ENCODE results near the gene PHLDB1. TPM values are rescaled to one million over a fixed set of nuclear protein-coding genes. Genes with fewer than 3 reads are reported as not detected.
A peak's percentile ranks its signal among the peaks of the same experiment; 100 is the strongest.
"Not testable (repeated sequence)": the region's sequence is repeated elsewhere in the genome, so short reads cannot be mapped to it uniquely, and the experiment has no call there.

The PHLDB1 gene
- total RNA-seq, 2 donors from 2014 or later, result 60.1 to 88.6 TPM

DNA sequence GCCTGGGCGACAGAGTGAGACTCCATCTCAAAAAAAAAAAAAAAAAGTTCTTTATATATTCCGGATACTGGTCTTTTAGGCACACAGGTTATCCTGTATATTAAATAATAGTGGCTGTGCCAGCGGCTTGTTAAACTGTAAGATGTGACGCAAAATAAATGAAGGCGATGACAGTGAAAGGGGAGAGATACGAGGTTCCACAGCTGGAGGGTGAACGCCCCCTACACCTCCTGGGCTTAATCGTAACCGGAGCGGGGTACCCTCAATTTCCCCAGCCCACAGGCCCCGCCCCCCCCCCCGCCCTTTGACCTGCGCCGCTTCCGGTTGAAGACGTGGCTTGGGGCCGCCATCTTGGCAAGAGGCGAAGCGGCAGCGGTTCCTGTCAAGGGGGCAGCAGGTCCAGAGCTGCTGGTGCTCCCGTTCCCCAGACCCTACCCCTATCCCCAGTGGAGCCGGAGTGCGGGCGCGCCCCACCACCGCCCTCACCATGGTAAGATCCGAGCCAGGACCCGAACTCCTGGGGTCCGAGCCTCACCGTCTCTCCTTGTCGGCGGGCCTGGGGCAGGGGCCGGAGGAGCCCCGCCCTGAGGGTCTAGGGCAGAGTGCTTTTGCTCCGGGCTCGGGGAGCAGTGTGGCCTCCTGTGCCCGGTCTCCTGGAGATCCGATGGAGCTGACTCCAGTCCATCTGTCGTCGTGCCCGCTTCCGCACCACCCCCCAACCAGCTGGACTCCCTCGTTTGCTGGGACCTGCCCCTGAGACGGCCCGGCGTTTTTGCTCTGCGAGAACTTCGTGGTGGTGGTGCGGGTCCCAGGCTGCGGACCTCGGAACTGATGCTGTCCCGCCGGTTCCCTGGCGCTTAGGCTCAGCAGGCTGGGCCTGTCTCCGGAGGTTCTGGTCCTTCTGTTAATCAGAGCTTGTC is 35.1 kb upstream of the PHLDB1 start, which contains the start of gene ARCN1:
TSS of gene ARCN1 (plus strand) at position 349 of the 920 bp plus-strand sequence. CDS start at position 488, 139 bp downstream.
- H3K27ac ChIP-seq, result peak within 1 kb of the TSS; percentile 97
- no peaks in the 10 kb centered on the region for H3K27me3 ChIP-seq
- TF ChIP-seq, protein P1, sequence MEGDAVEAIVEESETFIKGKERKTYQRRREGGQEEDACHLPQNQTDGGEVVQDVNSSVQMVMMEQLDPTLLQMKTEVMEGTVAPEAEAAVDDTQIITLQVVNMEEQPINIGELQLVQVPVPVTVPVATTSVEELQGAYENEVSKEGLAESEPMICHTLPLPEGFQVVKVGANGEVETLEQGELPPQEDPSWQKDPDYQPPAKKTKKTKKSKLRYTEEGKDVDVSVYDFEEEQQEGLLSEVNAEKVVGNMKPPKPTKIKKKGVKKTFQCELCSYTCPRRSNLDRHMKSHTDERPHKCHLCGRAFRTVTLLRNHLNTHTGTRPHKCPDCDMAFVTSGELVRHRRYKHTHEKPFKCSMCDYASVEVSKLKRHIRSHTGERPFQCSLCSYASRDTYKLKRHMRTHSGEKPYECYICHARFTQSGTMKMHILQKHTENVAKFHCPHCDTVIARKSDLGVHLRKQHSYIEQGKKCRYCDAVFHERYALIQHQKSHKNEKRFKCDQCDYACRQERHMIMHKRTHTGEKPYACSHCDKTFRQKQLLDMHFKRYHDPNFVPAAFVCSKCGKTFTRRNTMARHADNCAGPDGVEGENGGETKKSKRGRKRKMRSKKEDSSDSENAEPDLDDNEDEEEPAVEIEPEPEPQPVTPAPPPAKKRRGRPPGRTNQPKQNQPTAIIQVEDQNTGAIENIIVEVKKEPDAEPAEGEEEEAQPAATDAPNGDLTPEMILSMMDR (IDR thresholded peaks at IDR 0.05), result no peak
- peak within 1 kb of the TSS; percentile 96 for H3K4me3 ChIP-seq
- peaks cover 13% of the 10 kb centered on the region for H3K4me1 ChIP-seq
- intact Hi-C loops (cut with DNase I), result no loop called here
- H3K36me3 ChIP-seq, result no peaks in the 10 kb centered on the region
- peak within 1 kb of the TSS; percentile 99 to 100 for H3K9ac ChIP-seq (ENCODE audit: low read depth in 2 of 2, low read length in 2 of 2)
- DNase-seq, result peak; percentile 83
- no peaks in the 10 kb centered on the region for H3K9me3 ChIP-seq

DNA sequence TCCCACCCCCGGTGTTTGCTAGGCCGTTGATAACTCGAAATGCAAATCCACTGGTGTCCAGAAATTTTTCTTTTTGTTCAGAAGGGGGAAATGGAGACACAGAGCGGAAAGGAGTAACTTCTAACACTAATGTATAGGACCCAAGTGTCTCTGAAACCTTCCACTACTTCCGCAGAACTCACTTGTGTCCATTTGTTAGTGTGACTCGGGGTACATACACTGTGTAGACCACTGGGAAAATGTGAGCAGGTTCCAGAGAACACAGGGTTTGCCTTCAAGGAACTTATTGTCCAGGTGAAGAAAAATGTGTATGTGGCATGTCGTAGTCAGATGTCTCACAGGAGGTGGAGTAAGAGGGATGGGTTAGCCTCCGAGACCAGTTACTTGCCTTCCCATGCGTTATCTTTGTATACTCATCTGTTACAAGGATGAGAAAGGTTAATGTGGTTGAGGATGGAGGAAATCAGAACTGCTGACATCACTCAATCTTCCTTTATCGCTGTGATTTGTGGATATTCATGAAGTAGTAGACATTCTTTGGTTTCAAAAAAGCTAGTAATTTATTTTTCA is 34.3 kb upstream of the PHLDB1 start:
- H3K4me1 ChIP-seq, result peaks cover 13% of the 10 kb centered on the region
- peak overlapping the region; percentile 99 to 100 for H3K9ac ChIP-seq (ENCODE audit: low read depth in 2 of 2, low read length in 2 of 2)
- TF ChIP-seq, protein P1 (IDR thresholded peaks at IDR 0.05), result no peak
- H3K36me3 ChIP-seq, result no peaks in the 10 kb centered on the region
- DNase-seq, result peak; percentile 29
- intact Hi-C loops (cut with DNase I), result no loop called here
- H3K27ac ChIP-seq, result peak overlapping the region; percentile 97
- no peaks in the 10 kb centered on the region for H3K9me3 ChIP-seq
- H3K4me3 ChIP-seq, result peak overlapping the region; percentile 96
- H3K27me3 ChIP-seq, result no peaks in the 10 kb centered on the region

DNA sequence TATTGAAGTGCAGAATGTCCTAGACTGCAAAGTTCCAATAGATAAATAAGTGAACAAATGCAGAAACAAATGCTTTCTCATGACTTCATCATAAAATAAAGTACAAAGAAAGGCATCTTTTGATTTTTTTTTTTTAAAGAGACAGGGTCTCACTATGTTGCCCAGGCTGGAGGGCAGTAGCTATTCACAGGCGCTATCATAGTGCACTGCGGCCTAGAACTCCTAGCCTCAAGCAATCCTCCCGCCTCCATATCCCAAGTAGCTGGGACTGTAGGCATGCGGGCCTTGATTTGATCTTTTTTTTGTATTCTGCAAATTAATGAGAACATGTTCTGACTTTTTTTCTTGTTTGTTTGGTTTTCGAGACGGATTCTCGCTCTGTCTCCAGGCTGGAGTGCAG is 32.8 kb upstream of the PHLDB1 start:
- H3K36me3 ChIP-seq, result no peaks in the 10 kb centered on the region
- H3K27me3 ChIP-seq, result no peaks in the 10 kb centered on the region
- H3K9ac ChIP-seq (ENCODE audit: low read depth in 2 of 2, low read length in 2 of 2), result no peak overlapping the region
- no peak overlapping the region for H3K27ac ChIP-seq
- H3K4me1 ChIP-seq, result peaks cover 13% of the 10 kb centered on the region
- TF ChIP-seq, protein P1 (IDR thresholded peaks at IDR 0.05), result no peak
- intact Hi-C loops (cut with DNase I), result no loop called here
- no peak for DNase-seq
- H3K9me3 ChIP-seq, result no peaks in the 10 kb centered on the region
- no peak overlapping the region for H3K4me3 ChIP-seq

- H3K27me3 ChIP-seq; H3K4me3 ChIP-seq; intact Hi-C loops (cut with DNase I); H3K36me3 ChIP-seq; H3K9ac ChIP-seq (ENCODE audit: low read depth in 2 of 2, low read length in 2 of 2); DNase-seq; H3K27ac ChIP-seq; H3K9me3 ChIP-seq: not testable (repeated sequence)
- H3K4me1 ChIP-seq, result peaks cover 13% of the 10 kb centered on the region
These were observed 29.4 kb upstream of the PHLDB1 start for GRCh38 chr11:118577995-118578394.

- Histone ChIP-seq H3K4me1 (no peaks in the 10 kb centered on the region), H3K27me3 (no peaks in the 10 kb centered on the region), H3K27ac (no peak overlapping the region), H3K9me3 (no peaks in the 10 kb centered on the region), H3K4me3 (no peak overlapping the region), H3K36me3 (peaks cover 6% of the 10 kb centered on the region), H3K9ac (ENCODE audit: low read depth in 2 of 2, low read length in 2 of 2) (no peak overlapping the region)
- TF ChIP-seq, protein P1 (IDR thresholded peaks at IDR 0.05), result no peak
- intact Hi-C loops (cut with DNase I), result no loop called here
- DNase-seq, result no peak
These were observed 26.4 kb upstream of the PHLDB1 start for GRCh38 chr11:118581057-118581456.

Measured in colonic mucosa (tissue), 4 donors.